ENCODE data around the gene MED22. TPM values are rescaled to one million over a fixed set of nuclear protein-coding genes. Genes with fewer than 3 reads are reported as not detected.

The MED22 gene
- total and polyA plus RNA-seq, 10 donors = 13.3 to 33.7 (median 28.3) TPM

- no peak overlapping the region for H3K27ac ChIP-seq
- peaks cover 2 to 62% (median 32%) of the 10 kb centered on the region in 6 donors for H3K4me1 ChIP-seq
- TF ChIP-seq POLR2AphosphoS5 (IDR thresholded peaks at IDR 0.05) = peak; percentile 33 to 71 (median 50)
- TF ChIP-seq CTCF (IDR thresholded peaks at IDR 0.05 in 8 of 11, conservative IDR thresholded peaks at IDR 0.05 in 3 of 11) = no peak
- no peaks in the 10 kb centered on the region for H3K27me3 ChIP-seq (replicated peaks in 1 of 7)
- no peak for DNase-seq
- H3K36me3 ChIP-seq = peaks cover 0 to 98% (median 80%) of the 10 kb centered on the region in 6 donors
- intact Hi-C loops (cut with DNase I; ENCODE audit: low total_unique reads) = no loop called here
- 89 to 94% (median 91%) methylated on average over 12 to 15 of the region's 15 CpGs for WGBS, 5 donors
- H3K9me3 ChIP-seq = no peaks in the 10 kb centered on the region
- no peak overlapping the region for H3K4me3 ChIP-seq
These were observed 14.6 kb upstream of the MED22 start for GRCh38 chr9:133362359-133363044.

GRCh38 chr9:133361507-133362092 lies 13.7 kb upstream of the MED22 start:
- peaks cover 8 to 61% (median 34%) of the 10 kb centered on the region in 6 donors for H3K4me1 ChIP-seq
- no peaks in the 10 kb centered on the region for H3K9me3 ChIP-seq
- no peak overlapping the region for H3K27ac ChIP-seq
- peaks cover 0 to 89% (median 71%) of the 10 kb centered on the region in 6 donors for H3K36me3 ChIP-seq
- H3K27me3 ChIP-seq (replicated peaks in 1 of 7) = no peaks in the 10 kb centered on the region
- H3K4me3 ChIP-seq = no peak overlapping the region
- no peak for TF ChIP-seq CTCF (IDR thresholded peaks at IDR 0.05 in 8 of 11, conservative IDR thresholded peaks at IDR 0.05 in 3 of 11)
- no peak for TF ChIP-seq POLR2A (IDR thresholded peaks at IDR 0.05)
- peak in 1 of 3 donors; percentile 26 for TF ChIP-seq POLR2AphosphoS5 (IDR thresholded peaks at IDR 0.05)
- DNase-seq = no peak
- 72 to 86% (median 81%) methylated on average over 13 of the region's 13 CpGs for WGBS, 5 donors
- intact Hi-C loops (cut with DNase I; ENCODE audit: low total_unique reads) = no loop called here

- intact Hi-C loops (cut with DNase I; ENCODE audit: low total_unique reads) = no loop called here
- no peaks in the 10 kb centered on the region for H3K9me3 ChIP-seq
- peaks cover 8 to 61% (median 34%) of the 10 kb centered on the region in 6 donors for H3K4me1 ChIP-seq
- DNase-seq = no peak
- 77 to 82% (median 81%) methylated on average over 20 to 21 of the region's 21 CpGs for WGBS, 5 donors
- H3K27me3 ChIP-seq (replicated peaks in 1 of 7) = no peaks in the 10 kb centered on the region
- H3K4me3 ChIP-seq = no peak overlapping the region
- H3K27ac ChIP-seq = peak overlapping the region in 2 of 8 donors; percentile 10 to 33
- TF ChIP-seq CTCF (IDR thresholded peaks at IDR 0.05 in 8 of 11, conservative IDR thresholded peaks at IDR 0.05 in 3 of 11) = no peak
- peak; percentile 22 to 41 (median 41) for TF ChIP-seq POLR2AphosphoS5 (IDR thresholded peaks at IDR 0.05)
- peaks cover 0 to 80% (median 62%) of the 10 kb centered on the region in 6 donors for H3K36me3 ChIP-seq
These were observed 12.8 kb upstream of the MED22 start for GRCh38 chr9:133360400-133361393.

Measured in spleen (tissue), 11 donors.